ENCODE results near the gene WDR72. TPM values are rescaled to one million over a fixed set of nuclear protein-coding genes. Genes with fewer than 3 reads are reported as not detected.

The WDR72 gene
- total RNA-seq, 6 experiments from 2014 or later = 12.0 to 26.5 (median 22.4) TPM

DNA sequence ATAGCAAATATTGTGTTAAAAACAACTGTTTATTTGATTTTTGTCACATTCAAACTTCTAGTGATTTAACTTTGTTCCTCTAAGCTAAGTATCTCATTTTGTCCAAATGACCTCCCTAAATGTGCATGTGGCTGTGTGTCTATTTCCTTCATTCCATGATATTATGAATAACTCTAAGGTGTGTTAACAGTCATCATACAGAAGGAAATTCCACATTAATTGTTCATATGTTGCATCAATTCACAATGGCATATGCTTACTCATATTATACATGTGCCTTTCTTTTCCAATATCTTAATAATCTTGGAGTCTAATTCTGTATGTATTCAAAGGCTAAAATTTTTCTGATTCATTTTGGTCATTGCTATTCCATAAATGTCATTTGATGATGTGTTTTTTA, 186.4 kb downstream of the WDR72 start:
- intact Hi-C loops (cut with DNase I) = no loop called here
- no peaks in the 10 kb centered on the region for H3K36me3 ChIP-seq
- no peaks in the 10 kb centered on the region for H3K9me3 ChIP-seq
- DNase-seq (no peak), ATAC-seq (no peak)
- no peaks in the 10 kb centered on the region for H3K27me3 ChIP-seq
- H3K4me1 ChIP-seq = no peaks in the 10 kb centered on the region
- no peak overlapping the region for H3K27ac ChIP-seq
- no peak for TF ChIP-seq POLR2A (IDR thresholded peaks at IDR 0.05)
- TF ChIP-seq, protein P1, sequence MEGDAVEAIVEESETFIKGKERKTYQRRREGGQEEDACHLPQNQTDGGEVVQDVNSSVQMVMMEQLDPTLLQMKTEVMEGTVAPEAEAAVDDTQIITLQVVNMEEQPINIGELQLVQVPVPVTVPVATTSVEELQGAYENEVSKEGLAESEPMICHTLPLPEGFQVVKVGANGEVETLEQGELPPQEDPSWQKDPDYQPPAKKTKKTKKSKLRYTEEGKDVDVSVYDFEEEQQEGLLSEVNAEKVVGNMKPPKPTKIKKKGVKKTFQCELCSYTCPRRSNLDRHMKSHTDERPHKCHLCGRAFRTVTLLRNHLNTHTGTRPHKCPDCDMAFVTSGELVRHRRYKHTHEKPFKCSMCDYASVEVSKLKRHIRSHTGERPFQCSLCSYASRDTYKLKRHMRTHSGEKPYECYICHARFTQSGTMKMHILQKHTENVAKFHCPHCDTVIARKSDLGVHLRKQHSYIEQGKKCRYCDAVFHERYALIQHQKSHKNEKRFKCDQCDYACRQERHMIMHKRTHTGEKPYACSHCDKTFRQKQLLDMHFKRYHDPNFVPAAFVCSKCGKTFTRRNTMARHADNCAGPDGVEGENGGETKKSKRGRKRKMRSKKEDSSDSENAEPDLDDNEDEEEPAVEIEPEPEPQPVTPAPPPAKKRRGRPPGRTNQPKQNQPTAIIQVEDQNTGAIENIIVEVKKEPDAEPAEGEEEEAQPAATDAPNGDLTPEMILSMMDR (IDR thresholded peaks at IDR 0.05) = no peak
- H3K4me3 ChIP-seq = no peak overlapping the region

DNA sequence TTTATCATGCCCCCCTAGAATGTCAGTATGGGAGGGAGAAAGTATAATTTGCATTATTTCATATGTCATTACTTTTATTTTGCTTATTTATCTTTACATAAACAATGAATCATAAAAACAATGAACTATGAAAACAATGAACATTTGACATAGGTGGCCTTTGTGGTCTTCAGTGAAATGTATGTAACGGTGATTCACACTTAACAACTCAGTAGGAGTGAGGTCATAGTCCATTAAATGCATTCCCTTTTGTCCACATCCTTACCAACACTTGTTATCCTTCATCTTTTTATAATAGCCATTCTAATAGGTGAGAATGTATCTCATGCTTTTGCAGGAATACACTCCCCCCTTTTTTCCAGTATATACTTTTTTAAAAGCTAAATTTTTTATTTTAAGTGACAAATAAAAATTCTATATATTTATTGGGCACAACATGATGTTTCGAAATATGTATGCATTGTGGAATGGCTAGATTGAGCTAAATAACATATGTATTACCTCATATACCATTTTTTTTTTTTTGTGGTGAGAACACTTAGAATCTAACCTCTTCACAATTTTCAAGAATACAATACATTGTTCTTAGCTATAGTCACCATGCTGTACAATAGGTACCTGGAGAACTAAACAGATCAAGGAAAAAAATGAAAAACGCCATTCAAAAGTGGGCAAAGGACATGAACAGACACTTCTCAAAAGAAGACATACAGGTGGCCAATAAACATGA, 189.5 kb downstream of the WDR72 start:
- 81% methylated on average over 3 of the region's 3 CpGs for WGBS (ENCODE audit: insufficient coverage, low coverage, low lambda C conversion rate, missing lambda C conversion rate)
- ATAC-seq (no peak), DNase-seq (no peak)
- intact Hi-C loops (cut with DNase I) = no loop called here
- Histone ChIP-seq H3K27ac (no peak overlapping the region), H3K27me3 (no peaks in the 10 kb centered on the region), H3K4me1 (no peaks in the 10 kb centered on the region), H3K4me3 (no peak overlapping the region), H3K36me3 (no peaks in the 10 kb centered on the region), H3K9me3 (no peaks in the 10 kb centered on the region)
- TF ChIP-seq, protein P1 (IDR thresholded peaks at IDR 0.05) = no peak
- TF ChIP-seq POLR2A (IDR thresholded peaks at IDR 0.05) = no peak

DNA sequence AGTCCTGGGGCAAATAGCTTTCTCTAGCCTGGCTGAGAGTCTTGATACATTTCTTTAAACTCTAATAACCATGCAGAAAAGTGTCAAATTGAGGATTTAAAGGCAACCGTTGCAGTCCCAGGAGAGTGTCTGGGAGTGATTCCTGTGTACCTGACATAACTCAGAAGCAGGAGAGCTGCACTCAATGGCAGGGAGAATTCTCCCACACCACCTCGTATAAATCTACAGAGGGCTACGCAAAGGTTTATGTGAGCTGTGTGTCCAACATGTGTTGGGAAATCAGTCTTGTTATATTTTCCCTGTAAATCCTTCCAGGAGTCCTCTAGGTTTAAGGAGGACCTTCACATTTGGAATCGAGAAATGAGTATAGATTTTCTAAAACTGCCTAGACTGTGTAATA, 192.6 kb downstream of the WDR72 start:
- intact Hi-C loops (cut with DNase I) = no loop called here
- Histone ChIP-seq H3K9me3 (no peaks in the 10 kb centered on the region), H3K36me3 (no peaks in the 10 kb centered on the region), H3K27me3 (no peaks in the 10 kb centered on the region), H3K4me1 (no peaks in the 10 kb centered on the region), H3K27ac (no peak overlapping the region), H3K4me3 (no peak overlapping the region)
- ATAC-seq (no peak), DNase-seq (no peak)
- 88% methylated on average over 4 of the region's 4 CpGs for WGBS (ENCODE audit: insufficient coverage, low coverage, low lambda C conversion rate, missing lambda C conversion rate)
- TF ChIP-seq, protein P1 (IDR thresholded peaks at IDR 0.05) = no peak
- TF ChIP-seq POLR2A (IDR thresholded peaks at IDR 0.05) = no peak

DNA sequence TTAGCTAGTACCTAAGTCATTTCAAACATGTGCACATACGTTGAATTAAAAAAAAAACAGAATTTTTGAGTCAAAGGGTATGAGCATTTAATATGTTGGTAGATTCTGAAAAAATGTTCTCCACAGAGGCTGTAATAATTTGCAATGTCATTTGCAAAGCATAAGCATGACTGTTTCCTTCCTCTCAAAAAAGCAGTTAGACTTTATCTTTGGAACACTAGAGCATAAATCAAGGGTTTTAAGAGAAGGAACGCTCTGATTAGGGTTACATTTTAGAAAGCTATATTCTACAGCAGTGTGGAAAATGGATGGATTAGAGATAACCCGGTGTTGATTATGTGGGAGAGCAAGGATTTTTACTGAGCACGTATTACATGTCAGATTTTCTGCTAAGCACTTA, 193.7 kb downstream of the WDR72 start:
- no peaks in the 10 kb centered on the region for H3K36me3 ChIP-seq
- no peak overlapping the region for H3K4me3 ChIP-seq
- ATAC-seq (no peak), DNase-seq (no peak)
- no peaks in the 10 kb centered on the region for H3K27me3 ChIP-seq
- H3K27ac ChIP-seq = no peak overlapping the region
- TF ChIP-seq POLR2A (IDR thresholded peaks at IDR 0.05) = no peak
- TF ChIP-seq, protein P1 (IDR thresholded peaks at IDR 0.05) = no peak
- H3K9me3 ChIP-seq = no peaks in the 10 kb centered on the region
- no peaks in the 10 kb centered on the region for H3K4me1 ChIP-seq
- intact Hi-C loops (cut with DNase I) = no loop called here
- 51% methylated on average over 4 of the region's 4 CpGs for WGBS (ENCODE audit: insufficient coverage, low coverage, low lambda C conversion rate, missing lambda C conversion rate)

All from right lobe of liver (tissue), 6 donors.